Trophoblast cell (in vitro differentiated cells and primary cell): ENCODE measurements around the gene MAP3K15.

Source experiments
- DNase-seq, 2 donors: peaks; one replicate each; pipeline ENCODE4 v3.0.0-alpha.2; 2016
- H2AFZ ChIP-seq: 2 replicates; pipeline ENCODE4 v1.6.1; 2013; ENCODE audit warnings: low read length, moderate library complexity, mild to moderate bottlenecking; ENCODE audit not compliant: insufficient read depth, poor library complexity
- H2AK5ac ChIP-seq: 2 replicates; pipeline ENCODE4 v1.6.1; 2013; ENCODE audit warnings: mild to moderate bottlenecking, low read length
- H2BK120ac ChIP-seq: 2 replicates; pipeline ENCODE4 v1.6.1; 2013; ENCODE audit warnings: low read length, mild to moderate bottlenecking, moderate library complexity; ENCODE audit not compliant: insufficient read depth, poor library complexity
- H2BK12ac ChIP-seq: 2 replicates; pipeline ENCODE4 v1.6.1; 2013; ENCODE audit warnings: mild to moderate bottlenecking, low read length, moderate library complexity
- H2BK5ac ChIP-seq: 2 replicates; pipeline ENCODE4 v1.6.1; 2013; ENCODE audit warnings: low read length, low read depth, moderate library complexity, mild to moderate bottlenecking; ENCODE audit not compliant: poor library complexity
- H3K14ac ChIP-seq: 2 replicates; pipeline ENCODE4 v1.6.1; 2013; ENCODE audit warnings: mild to moderate bottlenecking, low read length
- H3K18ac ChIP-seq: 2 replicates; pipeline ENCODE4 v1.6.1; 2013; ENCODE audit warnings: mild to moderate bottlenecking, low read length
- H3K23ac ChIP-seq: 2 replicates; pipeline ENCODE4 v1.6.1; 2013; ENCODE audit warnings: low read length
- H3K27ac ChIP-seq: 2 replicates; pipeline ENCODE4 v1.5.1; 2013; ENCODE audit warnings: low read depth, mild to moderate bottlenecking, inconsistent platforms, low read length, moderate library complexity
- H3K27me3 ChIP-seq: 2 replicates; pipeline ENCODE4 v1.6.1; 2013; ENCODE audit warnings: inconsistent platforms, mild to moderate bottlenecking, low read length, moderate library complexity; ENCODE audit not compliant: insufficient read depth
- H3K36me3 ChIP-seq, 2 experiments: 1 replicate in 1 of 2; 2 replicates in 1 of 2; pipeline ENCODE4 v1.6.1; 2013; ENCODE audit warnings: low read length in 2 of 2, mild to moderate bottlenecking in 2 of 2, moderate library complexity in 1 of 2; ENCODE audit not compliant: insufficient read depth in 2 of 2, control insufficient read depth in 1 of 2
- H3K4ac ChIP-seq: 2 replicates; pipeline ENCODE4 v1.6.1; 2013; ENCODE audit warnings: low read depth, mild to moderate bottlenecking, low read length, moderate library complexity
- H3K4me1 ChIP-seq, 2 experiments: 1 replicate in 1 of 2; 2 replicates in 1 of 2; pipeline ENCODE4 v1.6.1; 2013; ENCODE audit warnings: low read length in 2 of 2, mild to moderate bottlenecking in 2 of 2, moderate library complexity in 1 of 2; ENCODE audit not compliant: insufficient read depth in 2 of 2, control insufficient read depth in 1 of 2
- H3K4me2 ChIP-seq: 2 replicates; pipeline ENCODE4 v1.6.1; 2013; ENCODE audit warnings: inconsistent platforms, mild to moderate bottlenecking, low read length, moderate library complexity
- H3K4me3 ChIP-seq: 2 replicates; pipeline ENCODE4 v1.5.1; 2013; ENCODE audit warnings: mild to moderate bottlenecking, low read depth, low read length, inconsistent platforms
- H3K79me1 ChIP-seq: one replicate; pipeline ENCODE4 v1.6.1; 2013; ENCODE audit warnings: low read length
- H3K79me2 ChIP-seq: 2 replicates; pipeline ENCODE4 v1.6.1; 2013; ENCODE audit warnings: low read length, mild to moderate bottlenecking; ENCODE audit not compliant: control insufficient read depth, insufficient read depth, poor library complexity
- H3K9ac ChIP-seq: 2 replicates; pipeline ENCODE4 v1.6.1; 2013; ENCODE audit warnings: mild to moderate bottlenecking, low read length
- H3K9me3 ChIP-seq: 2 replicates; pipeline ENCODE4 v1.6.1; 2013; ENCODE audit warnings: low read depth, mild to moderate bottlenecking, control low read depth, inconsistent platforms, low read length; ENCODE audit not compliant: insufficient read depth
- H4K12ac ChIP-seq: 2 replicates; pipeline ENCODE4 v1.6.1; 2013; ENCODE audit warnings: low read depth, mild to moderate bottlenecking, low read length, moderate library complexity
- H4K8ac ChIP-seq: 2 replicates; pipeline ENCODE4 v1.6.1; 2013; ENCODE audit warnings: low read depth, mild to moderate bottlenecking, low read length, moderate library complexity
- H4K91ac ChIP-seq: one replicate; pipeline ENCODE4 v1.6.1; 2013; ENCODE audit warnings: low read depth, mild to moderate bottlenecking, low read length, moderate library complexity
- WGBS: extraction: QIAGEN DNeasy Blood & Tissue Kit; methylation state at CpG from one replicate; pipeline ENCODE4 v1.1.7; 2013; ENCODE audit warnings: missing lambda C conversion rate; ENCODE audit not compliant: insufficient read length, insufficient coverage; ENCODE audit errors: extremely low coverage; 5-methylcytosine and 5-hydroxymethylcytosine counted together

MAP3K15 gene

DNA sequence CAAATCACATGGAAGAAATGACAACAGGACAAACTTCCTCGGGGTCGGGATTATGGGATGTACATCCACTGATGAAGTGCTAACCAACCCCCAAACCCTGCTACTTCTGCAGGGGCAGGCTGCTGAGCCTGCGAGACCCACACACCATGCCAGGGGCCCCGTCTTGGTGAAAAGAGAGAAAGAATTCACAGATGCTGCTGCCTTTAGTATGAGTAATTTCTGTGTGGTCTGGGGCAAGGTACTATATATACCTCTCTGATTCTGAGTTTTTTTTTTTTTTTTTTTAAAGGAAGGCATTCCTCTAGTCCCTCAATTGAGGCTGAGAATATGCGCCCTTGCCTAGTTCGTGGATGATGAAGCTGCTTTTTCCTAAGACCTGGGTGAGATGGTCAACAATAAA, 146.7 kb downstream of the MAP3K15 start:
- H2BK120ac ChIP-seq = no peak overlapping the region
- H3K27ac ChIP-seq = no peak overlapping the region
- H3K4ac ChIP-seq = no peak overlapping the region
- no peak overlapping the region for H3K4me2 ChIP-seq
- DNase-seq = no peak
- H2BK5ac ChIP-seq = no peak overlapping the region
- H4K91ac ChIP-seq = no peak overlapping the region
- H3K4me1 ChIP-seq = peaks cover 2 to 8% of the 10 kb centered on the region in 2 experiments
- WGBS = no CpG with 5 or more reads among the region's 6 CpGs
- no peak overlapping the region for H4K12ac ChIP-seq
- H3K23ac ChIP-seq = no peak overlapping the region
- no peak overlapping the region for H3K9ac ChIP-seq
- no peak overlapping the region for H3K14ac ChIP-seq
- no peak overlapping the region for H2AFZ ChIP-seq
- peaks cover 4% of the 10 kb centered on the region for H3K27me3 ChIP-seq
- no peak overlapping the region for H4K8ac ChIP-seq
- H2AK5ac ChIP-seq = no peak overlapping the region
- no peak overlapping the region for H2BK12ac ChIP-seq
- H3K79me1 ChIP-seq = peaks cover 2% of the 10 kb centered on the region
- H3K18ac ChIP-seq = no peak overlapping the region
- H3K9me3 ChIP-seq = no peaks in the 10 kb centered on the region
- no peak overlapping the region for H3K4me3 ChIP-seq
- no peaks in the 10 kb centered on the region for H3K79me2 ChIP-seq
- peaks cover 3 to 5% of the 10 kb centered on the region in 2 experiments for H3K36me3 ChIP-seq

DNA sequence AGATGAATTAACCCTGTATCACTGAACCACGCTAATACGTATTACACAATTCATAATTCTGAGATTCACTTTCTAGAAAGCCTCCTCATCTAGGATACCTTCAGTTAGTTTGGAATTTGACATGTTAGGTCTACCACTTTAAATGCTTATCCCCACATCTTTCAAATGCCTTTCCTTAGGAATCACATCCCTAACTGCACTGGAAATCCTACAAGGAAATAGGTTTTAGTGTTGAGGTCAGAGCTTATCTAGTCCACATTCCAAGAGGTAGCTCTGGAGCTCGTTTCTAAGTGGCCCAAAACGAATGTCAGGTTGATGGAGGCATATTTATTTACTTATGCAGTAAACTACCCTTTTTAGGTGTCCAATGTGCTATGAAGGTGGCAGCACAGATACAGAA, 153.6 kb downstream of the MAP3K15 start:
- H2BK120ac ChIP-seq = no peak overlapping the region

DNA sequence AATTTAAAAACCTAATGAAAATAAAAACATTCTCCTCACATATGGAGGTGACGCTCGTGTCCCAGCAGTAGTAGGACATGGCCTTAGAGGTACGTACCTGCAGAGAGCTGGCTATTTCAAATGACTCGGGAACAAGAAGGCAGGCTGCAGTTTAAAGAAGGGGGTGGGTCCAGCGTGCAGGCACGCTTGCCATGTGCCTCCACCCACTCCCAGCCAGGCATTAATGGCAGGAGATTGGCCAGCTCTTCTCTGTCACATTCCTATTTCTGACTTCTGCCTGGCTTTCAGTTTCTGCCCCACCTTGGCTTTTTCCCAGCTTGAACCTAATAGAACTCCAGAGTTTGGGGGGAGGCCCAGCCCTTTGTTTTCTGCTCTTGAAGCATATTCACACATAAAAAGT, 154.4 kb downstream of the MAP3K15 start:
- Histone ChIP-seq H3K27me3 (no peaks in the 10 kb centered on the region), H3K27ac (no peak overlapping the region), H2AK5ac (no peak overlapping the region), H4K91ac (no peak overlapping the region), H3K4me2 (no peak overlapping the region), H3K9ac (no peak overlapping the region), H3K18ac (no peak overlapping the region), H3K79me2 (no peaks in the 10 kb centered on the region), H2AFZ (no peak overlapping the region), H4K12ac (no peak overlapping the region), H3K79me1 (no peaks in the 10 kb centered on the region), H3K4ac (no peak overlapping the region), H3K36me3 (peaks cover 29 to 35% of the 10 kb centered on the region in 2 experiments), H2BK12ac (no peak overlapping the region), H3K4me3 (no peak overlapping the region), H2BK120ac (no peak overlapping the region), H3K4me1 (peaks cover 3 to 5% of the 10 kb centered on the region in 2 experiments), H4K8ac (no peak overlapping the region), H3K14ac (no peak overlapping the region), H2BK5ac (no peak overlapping the region), H3K23ac (no peak overlapping the region), H3K9me3 (no peaks in the 10 kb centered on the region)
- no CpG with 5 or more reads among the region's 6 CpGs for WGBS
- no peak for DNase-seq

More for the DNA sequence above, 153.6 kb downstream of the MAP3K15 start:
- Histone ChIP-seq H3K4me1 (peaks cover 3 to 5% of the 10 kb centered on the region in 2 experiments), H3K79me1 (no peaks in the 10 kb centered on the region), H3K9me3 (no peaks in the 10 kb centered on the region), H3K4me2 (no peak overlapping the region), H2AFZ (no peak overlapping the region), H2BK5ac (no peak overlapping the region), H4K8ac (no peak overlapping the region), H3K9ac (no peak overlapping the region), H3K14ac (no peak overlapping the region), H4K12ac (no peak overlapping the region), H2BK12ac (no peak overlapping the region), H3K18ac (no peak overlapping the region), H2AK5ac (no peak overlapping the region), H3K23ac (no peak overlapping the region), H3K36me3 (peaks cover 26 to 29% of the 10 kb centered on the region in 2 experiments), H3K27me3 (no peaks in the 10 kb centered on the region), H3K4me3 (no peak overlapping the region), H4K91ac (no peak overlapping the region), H3K4ac (no peak overlapping the region), H3K27ac (peak overlapping the region; percentile 34), H3K79me2 (no peaks in the 10 kb centered on the region)
- no CpG with 5 or more reads among the region's 4 CpGs for WGBS
- DNase-seq = peak; percentile 8 to 9

GRCh38 chrX:19358521-19358920, 156.8 kb downstream of the MAP3K15 start:
- H2AK5ac ChIP-seq = no peak overlapping the region
- H4K12ac ChIP-seq = no peak overlapping the region
- no CpG with 5 or more reads among the region's 7 CpGs for WGBS

More at GRCh38 chrX:19358521-19358920, 156.8 kb downstream of the MAP3K15 start:
- Histone ChIP-seq H4K91ac (no peak overlapping the region), H3K4ac (no peak overlapping the region), H3K4me2 (no peak overlapping the region), H3K9me3 (no peaks in the 10 kb centered on the region), H3K14ac (no peak overlapping the region), H3K36me3 (peaks cover 31 to 46% of the 10 kb centered on the region in 2 experiments), H3K23ac (no peak overlapping the region), H2BK120ac (no peak overlapping the region), H3K4me3 (no peak overlapping the region), H3K4me1 (peaks cover 3 to 5% of the 10 kb centered on the region in 2 experiments), H3K79me2 (no peaks in the 10 kb centered on the region), H2BK12ac (no peak overlapping the region), H3K18ac (no peak overlapping the region), H3K9ac (no peak overlapping the region), H2BK5ac (no peak overlapping the region), H3K27me3 (no peaks in the 10 kb centered on the region), H3K79me1 (no peaks in the 10 kb centered on the region), H3K27ac (no peak overlapping the region), H4K8ac (no peak overlapping the region), H2AFZ (no peak overlapping the region)
- peak; percentile 20 to 64 for DNase-seq
